K562 (cell line): ENCODE data around the gene DPP10. TPM values are rescaled to one million over a fixed set of nuclear protein-coding genes. Genes with fewer than 3 reads are reported as not detected.

ENCODE experiments used
- ATAC-seq: fragments of 200-7000 bp; cut with Tn5 transposase; 3 replicates; pipeline ENCODE4 v1.9.1; 2020; ENCODE audit warnings: moderate library complexity
- BruUV-seq: library from RNA; stranded (reverse); fragments of 400-500 nt; replicated peaks from 2 replicates; lab custom pipeline; 2021; lab: Mats Ljungman, UMichigan
- CTCF ChIA-PET: fragments of 300-600 bp; formaldehyde crosslinking; extraction: SDS; loops from one replicate; lab custom pipeline; 2021; ENCODE audit warnings: low intra/inter-chr PET ratio; lab: Yijun Ruan, JAX
- POLR2A ChIA-PET: fragments of 300-600, 350-650 bp; sonication (Branson Sonifier 250); formaldehyde crosslinking; extraction: SDS; loops from one replicate; lab custom pipeline; 2021; ENCODE audit warnings: antibody characterized with exemption, inconsistent platforms; lab: Yijun Ruan, JAX
- DNase-seq, 4 experiments: peaks; one replicate each; pipeline versions ENCODE4 v3.0.0 to v3.0.0-alpha.2; 2011 to 2018; ENCODE audit warnings: low spot score in 3 of 4, mixed read lengths in 3 of 4; ENCODE audit errors: extremely low read depth in 1 of 4
- FAIRE-seq: peaks from 2 replicates; lab custom pipeline; 2011; peaks lifted over from hg19 to GRCh38; lab: Jason Lieb, UNC
- H2AFZ ChIP-seq: 2 replicates; pipeline ENCODE4 v1.6.0; 2011; ENCODE audit warnings: low read depth, low read length, control low read depth, inconsistent platforms
- H3K27ac ChIP-seq: fragments of 200-600 bp; 3 replicates; pipeline ENCODE4 v1.8.0; 2011; ENCODE audit warnings: low read depth, mild to moderate bottlenecking, control low read depth, inconsistent platforms, low read length, moderate library complexity, mixed read lengths; ENCODE audit errors: extremely low read depth
- H3K27me3 ChIP-seq, 2 experiments: fragments of 300-600 bp in 1 of 2; 2 replicates in 1 of 2; 3 replicates in 1 of 2; pipeline versions ENCODE4 v1.6.0 to v1.8.0; 2011; ENCODE audit warnings: inconsistent platforms in 2 of 2, low read length in 2 of 2, mild to moderate bottlenecking in 1 of 2, mixed read lengths in 1 of 2, moderate library complexity in 1 of 2; ENCODE audit not compliant: control insufficient read depth in 2 of 2, insufficient read depth in 2 of 2
- H3K36me3 ChIP-seq: fragments of 300-600 bp; 3 replicates; pipeline ENCODE4 v1.8.0; 2011; ENCODE audit warnings: mild to moderate bottlenecking, low read length, inconsistent platforms; ENCODE audit not compliant: control insufficient read depth, insufficient read depth
- H3K4me1 ChIP-seq, 2 experiments: fragments of 200-600 bp in 1 of 2; replicated peaks in 1 of 2; 2 replicates in 1 of 2; 3 replicates in 1 of 2; pipeline versions ENCODE4 v1.5.1 to v1.8.0; 2011; ENCODE audit warnings: inconsistent platforms in 2 of 2, low read length in 2 of 2, mild to moderate bottlenecking in 1 of 2, mixed read lengths in 1 of 2, moderate library complexity in 1 of 2; ENCODE audit not compliant: control insufficient read depth in 2 of 2, insufficient read depth in 2 of 2
- H3K4me2 ChIP-seq: 2 replicates; pipeline ENCODE4 v1.6.1; 2011; ENCODE audit warnings: low read length, control low read depth, inconsistent platforms, mixed read lengths; ENCODE audit not compliant: insufficient read depth
- H3K4me3 ChIP-seq: fragments of 200-600 bp; sonication (generic), shearing (Covaris generic); 2 replicates; pipeline ENCODE4 v1.5.1; 2016; ENCODE audit warnings: control low read depth, inconsistent platforms
- H3K79me2 ChIP-seq: fragments of 200-600 bp; 3 replicates; pipeline ENCODE4 v1.8.0; 2011; ENCODE audit warnings: low read length, inconsistent platforms; ENCODE audit not compliant: control insufficient read depth, insufficient read depth
- H3K9ac ChIP-seq, 2 experiments: 2 replicates each; pipeline versions ENCODE4 v1.6.0 to v1.6.1; 2011; ENCODE audit warnings: low read depth in 2 of 2, low read length in 2 of 2, control low read depth in 1 of 2, inconsistent platforms in 1 of 2, mild to moderate bottlenecking in 1 of 2, mixed read lengths in 1 of 2; ENCODE audit not compliant: insufficient read depth in 1 of 2
- H3K9me1 ChIP-seq: one replicate; pipeline ENCODE4 v1.6.0; 2011; ENCODE audit warnings: inconsistent platforms, mild to moderate bottlenecking, low read length, moderate library complexity; ENCODE audit not compliant: control insufficient read depth, insufficient read depth
- H3K9me3 ChIP-seq: replicated peaks from 2 replicates; pipeline ENCODE4 v1.5.1; 2011; ENCODE audit warnings: low read depth, low read length, inconsistent platforms; ENCODE audit not compliant: control insufficient read depth, insufficient read depth
- H4K20me1 ChIP-seq: replicated peaks from 2 replicates; pipeline ENCODE4 v1.6.1; 2011; ENCODE audit warnings: low read length, inconsistent platforms, mixed read lengths; ENCODE audit not compliant: control insufficient read depth, insufficient read depth
- FOXJ2 ChIP-seq: fragments of 200-800 bp; sonication (Bioruptor generic); IDR thresholded peaks from 2 replicates; pipeline ENCODE4 v1.6.1; 2016; ENCODE audit warnings: missing genetic modification characterization, missing compliant biosample characterization
- PHF20 ChIP-seq: fragments of 450-650 bp; IDR thresholded peaks from 2 replicates; pipeline ENCODE4 v1.6.1; 2018; ENCODE audit not compliant: partially characterized antibody
- ZNF766 ChIP-seq: fragments of 200-800 bp; sonication (Bioruptor generic); conservative IDR thresholded peaks from 2 replicates; pipeline ENCODE4 v1.6.1; 2016; ENCODE audit warnings: missing genetic modification characterization, missing compliant biosample characterization
- WGBS: fragments of 100-300 bp; shearing (Covaris generic); methylation state at CpG from one replicate; pipeline ENCODE4 v1.1.6; 2016; ENCODE audit warnings: low coverage, mixed read lengths; ENCODE audit not compliant: insufficient coverage; ENCODE audit errors: missing lambda C conversion rate; 5-methylcytosine and 5-hydroxymethylcytosine counted together
- in situ Hi-C: fragments of 300-500 bp; cut with MboI; formaldehyde crosslinking; loops from 4 replicates; pipeline ENCODE4 v1.15.0; 2018; ENCODE audit warnings: inconsistent platforms, mixed read lengths
- intact Hi-C: fragments of 100-400 bp; cut with micrococcal nuclease; formaldehyde crosslinking; loops from 2 replicates; pipeline ENCODE4 v1.14.2; 2022
- polyA plus RNA-seq, 8 experiments: library from polyadenylated mRNA; depleted of rRNA in 4 of 8; stranded (reverse) in 5 of 8; unstranded in 3 of 8; fragments of >200 nt; fragmentation: Nextera tagmentation in 2 of 8; fragmentation: Illumina TruSeq in 1 of 8; extraction: Ambion mirVana in 2 of 8; extraction: Trizol in 1 of 8; gene quantifications; 2 replicates each; pipeline versions ENCODE4 v1.2.1 to v1.2.3, GENCODE V29; 2011 to 2014; ENCODE audit warnings: inconsistent platforms in 1 of 8, missing spikeins in 1 of 8
- total RNA-seq, 7 experiments: library from RNA; depleted of rRNA in 6 of 7; stranded (reverse); fragments of >200 nt in 6 of 7; fragmentation: Illumina TruSeq in 2 of 7; extraction: Trizol in 2 of 7; gene quantifications; 2 replicates each; pipeline versions ENCODE4 v1.2.1 to v1.2.3, GENCODE V29; 2011 to 2021; ENCODE audit warnings: low replicate concordance in 1 of 7
- TF ChIP-seq, protein P1 (sequence below): sonication (generic); formaldehyde crosslinking; IDR thresholded peaks from 2 replicates; pipeline ENCODE4 v1.8.1; 2023; ENCODE audit warnings: mild to moderate bottlenecking, missing genetic modification reagents
- TF ChIP-seq, protein P2 (sequence below): fragments of 250-450 bp; sonication (Bioruptor Pico); IDR thresholded peaks from 2 replicates; pipeline ENCODE4 v1.4.0; 2020; ENCODE audit warnings: borderline replicate concordance
- TF ChIP-seq, protein P3 (sequence below): fragments of 250-450 bp; sonication (Bioruptor Pico); IDR thresholded peaks from 2 replicates; pipeline ENCODE4 v1.8.0; 2022; ENCODE audit warnings: inconsistent platforms

The DPP10 gene
- total and polyA plus RNA-seq, 9 of the 15 experiments (the other 6 are each of a cell fraction or from before 2014, with no cell fraction given): not detected

DNA sequence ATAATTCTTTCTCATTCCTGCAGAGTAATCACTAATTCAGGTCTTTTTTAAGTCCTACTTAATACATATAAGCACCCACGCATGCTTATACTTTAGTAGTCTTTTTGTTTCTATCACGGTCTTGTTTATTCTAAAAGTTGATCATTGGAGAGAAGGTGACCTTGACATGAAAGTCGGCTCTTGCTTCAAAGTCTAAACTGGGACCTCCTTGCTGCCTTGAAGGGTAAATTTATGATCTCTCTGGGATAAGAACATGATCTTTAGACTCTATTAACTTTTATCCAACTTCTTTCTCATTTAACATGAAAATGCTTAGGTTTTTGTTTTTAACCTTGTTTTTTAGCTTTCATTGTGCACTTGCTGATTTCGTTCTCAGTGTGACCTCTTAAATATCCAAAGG, 792.3 kb downstream of the DPP10 start:
- no peaks in the 10 kb centered on the region for H3K36me3 ChIP-seq
- TF ChIP-seq ZNF766 (CRISPR knock-in tag) (no peak), PHF20 (no peak), FOXJ2 (no peak)
- TF ChIP-seq, protein P1, sequence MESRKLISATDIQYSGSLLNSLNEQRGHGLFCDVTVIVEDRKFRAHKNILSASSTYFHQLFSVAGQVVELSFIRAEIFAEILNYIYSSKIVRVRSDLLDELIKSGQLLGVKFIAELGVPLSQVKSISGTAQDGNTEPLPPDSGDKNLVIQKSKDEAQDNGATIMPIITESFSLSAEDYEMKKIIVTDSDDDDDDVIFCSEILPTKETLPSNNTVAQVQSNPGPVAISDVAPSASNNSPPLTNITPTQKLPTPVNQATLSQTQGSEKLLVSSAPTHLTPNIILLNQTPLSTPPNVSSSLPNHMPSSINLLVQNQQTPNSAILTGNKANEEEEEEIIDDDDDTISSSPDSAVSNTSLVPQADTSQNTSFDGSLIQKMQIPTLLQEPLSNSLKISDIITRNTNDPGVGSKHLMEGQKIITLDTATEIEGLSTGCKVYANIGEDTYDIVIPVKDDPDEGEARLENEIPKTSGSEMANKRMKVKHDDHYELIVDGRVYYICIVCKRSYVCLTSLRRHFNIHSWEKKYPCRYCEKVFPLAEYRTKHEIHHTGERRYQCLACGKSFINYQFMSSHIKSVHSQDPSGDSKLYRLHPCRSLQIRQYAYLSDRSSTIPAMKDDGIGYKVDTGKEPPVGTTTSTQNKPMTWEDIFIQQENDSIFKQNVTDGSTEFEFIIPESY (CRISPR knock-in tag): no peak
- TF ChIP-seq, protein P2, sequence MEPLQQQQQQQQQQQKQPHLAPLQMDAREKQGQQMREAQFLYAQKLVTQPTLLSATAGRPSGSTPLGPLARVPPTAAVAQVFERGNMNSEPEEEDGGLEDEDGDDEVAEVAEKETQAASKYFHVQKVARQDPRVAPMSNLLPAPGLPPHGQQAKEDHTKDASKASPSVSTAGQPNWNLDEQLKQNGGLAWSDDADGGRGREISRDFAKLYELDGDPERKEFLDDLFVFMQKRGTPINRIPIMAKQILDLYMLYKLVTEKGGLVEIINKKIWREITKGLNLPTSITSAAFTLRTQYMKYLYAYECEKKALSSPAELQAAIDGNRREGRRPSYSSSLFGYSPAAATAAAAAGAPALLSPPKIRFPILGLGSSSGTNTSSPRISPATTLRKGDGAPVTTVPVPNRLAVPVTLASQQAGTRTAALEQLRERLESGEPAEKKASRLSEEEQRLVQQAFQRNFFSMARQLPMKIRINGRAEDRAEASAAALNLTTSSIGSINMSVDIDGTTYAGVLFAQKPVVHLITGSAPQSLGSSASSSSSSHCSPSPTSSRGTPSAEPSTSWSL (CRISPR knock-in tag): no peak
- TF ChIP-seq, protein P3, sequence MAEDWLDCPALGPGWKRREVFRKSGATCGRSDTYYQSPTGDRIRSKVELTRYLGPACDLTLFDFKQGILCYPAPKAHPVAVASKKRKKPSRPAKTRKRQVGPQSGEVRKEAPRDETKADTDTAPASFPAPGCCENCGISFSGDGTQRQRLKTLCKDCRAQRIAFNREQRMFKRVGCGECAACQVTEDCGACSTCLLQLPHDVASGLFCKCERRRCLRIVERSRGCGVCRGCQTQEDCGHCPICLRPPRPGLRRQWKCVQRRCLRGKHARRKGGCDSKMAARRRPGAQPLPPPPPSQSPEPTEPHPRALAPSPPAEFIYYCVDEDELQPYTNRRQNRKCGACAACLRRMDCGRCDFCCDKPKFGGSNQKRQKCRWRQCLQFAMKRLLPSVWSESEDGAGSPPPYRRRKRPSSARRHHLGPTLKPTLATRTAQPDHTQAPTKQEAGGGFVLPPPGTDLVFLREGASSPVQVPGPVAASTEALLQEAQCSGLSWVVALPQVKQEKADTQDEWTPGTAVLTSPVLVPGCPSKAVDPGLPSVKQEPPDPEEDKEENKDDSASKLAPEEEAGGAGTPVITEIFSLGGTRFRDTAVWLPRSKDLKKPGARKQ (CRISPR knock-in tag): no peak
- in situ Hi-C loops: no loop called here
- WGBS: 0% methylated on average over 4 of the region's 4 CpGs
- no peak overlapping the region for H3K9ac ChIP-seq
- no peaks in the 10 kb centered on the region for H3K9me3 ChIP-seq
- FAIRE-seq (no peak), ATAC-seq (no peak), DNase-seq (no peak)
- no TSS peak for BruUV-seq
- H3K27me3 ChIP-seq: no peaks in the 10 kb centered on the region
- CTCF ChIA-PET: no interaction called here
- no peaks in the 10 kb centered on the region for H4K20me1 ChIP-seq
- H3K4me3 ChIP-seq: no peak overlapping the region
- no peak overlapping the region for H3K27ac ChIP-seq
- POLR2A ChIA-PET: interaction anchor here (0.7 kb wide), 1 partner anchor 11 kb away, joined by 3 read pairs; no protein-coding TSS in a partner anchor
- no peaks in the 10 kb centered on the region for H3K9me1 ChIP-seq
- H3K4me2 ChIP-seq: no peak overlapping the region
- no peaks in the 10 kb centered on the region for H3K4me1 ChIP-seq
- intact Hi-C loops: no loop called here
- no peaks in the 10 kb centered on the region for H3K79me2 ChIP-seq
- no peak overlapping the region for H2AFZ ChIP-seq
